OCI-LY7 (cell line): ENCODE results near the gene NOLC1. TPM values are rescaled to one million over a fixed set of nuclear protein-coding genes. Genes with fewer than 3 reads are reported as not detected.
"Not testable (repeated sequence)": the region's sequence is repeated elsewhere in the genome, so short reads cannot be mapped to it uniquely, and the experiment has no call there.

Experiments
- BruUV-seq: library from RNA; stranded (reverse); fragments of 400-500 nt; replicated peaks from 2 replicates; lab custom pipeline; 2021; lab: Mats Ljungman, UMichigan
- CTCF ChIA-PET: fragments of 300-600 bp; sonication (Branson Sonifier 250); formaldehyde crosslinking; loops from one replicate; lab custom pipeline; 2022; ENCODE audit warnings: antibody characterized with exemption; ENCODE audit not compliant: unreplicated experiment; lab: Charles Lee
- POLR2A ChIA-PET: fragments of 300-600 bp; sonication (Branson Sonifier 250); formaldehyde crosslinking; loops from one replicate; lab custom pipeline; 2022; ENCODE audit warnings: antibody characterized with exemption; lab: Charles Lee
- DNase-seq: peaks from one replicate; pipeline ENCODE4 v3.0.0-alpha.2; 2015; ENCODE audit warnings: low spot score
- H2AFZ ChIP-seq: fragments of 200-600 bp; sonication (generic), shearing (Covaris generic); 2 replicates; pipeline ENCODE4 v1.6.1; 2014; ENCODE audit warnings: mild to moderate bottlenecking, antibody characterized with exemption, low read length, moderate library complexity
- H3K27ac ChIP-seq: fragments of 200-600 bp; sonication (generic); 2 replicates; pipeline ENCODE4 v1.5.1; 2014; ENCODE audit warnings: mixed run types, low read depth, mild to moderate bottlenecking, moderate library complexity, low read length, inconsistent platforms; ENCODE audit not compliant: poor library complexity, severe bottlenecking
- H3K36me3 ChIP-seq: fragments of 200-600 bp; sonication (generic); 2 replicates; pipeline ENCODE4 v1.6.1; 2014; ENCODE audit warnings: mild to moderate bottlenecking, antibody characterized with exemption, low read length, moderate library complexity, mixed read lengths; ENCODE audit not compliant: insufficient read depth
- H3K4me1 ChIP-seq: fragments of 200-600 bp; sonication (generic); 2 replicates; pipeline ENCODE4 v1.5.1; 2014; ENCODE audit warnings: mild to moderate bottlenecking, low read length; ENCODE audit not compliant: insufficient read depth, poor library complexity, severe bottlenecking
- H3K4me2 ChIP-seq: fragments of 200-600 bp; sonication (generic); 2 replicates; pipeline ENCODE4 v1.6.1; 2014; ENCODE audit warnings: mild to moderate bottlenecking, low read length
- H3K4me3 ChIP-seq: fragments of 200-600 bp; sonication (generic); 2 replicates; pipeline ENCODE4 v1.5.1; 2014; ENCODE audit warnings: mild to moderate bottlenecking, low read depth, low read length; ENCODE audit not compliant: poor library complexity, severe bottlenecking
- H3K79me2 ChIP-seq: fragments of 200-600 bp; sonication (generic); 2 replicates; pipeline ENCODE4 v1.6.1; 2016; ENCODE audit warnings: low read depth, mild to moderate bottlenecking, low read length, moderate library complexity, mixed read lengths; ENCODE audit not compliant: insufficient read depth
- H3K9me2 ChIP-seq: fragments of 200-600 bp; sonication (generic); 2 replicates; pipeline ENCODE4 v1.6.1; 2016; ENCODE audit warnings: mild to moderate bottlenecking, low read length, mixed read lengths; ENCODE audit not compliant: insufficient read depth
- H3K9me3 ChIP-seq: fragments of 200-600 bp; sonication (generic); 2 replicates; pipeline ENCODE4 v1.6.1; 2014; ENCODE audit warnings: mild to moderate bottlenecking, mixed run types, low read length, mixed read lengths
- H4K20me1 ChIP-seq: fragments of 200-600 bp; sonication (generic); 2 replicates; pipeline ENCODE4 v1.6.1; 2014; ENCODE audit warnings: mild to moderate bottlenecking, antibody characterized with exemption, low read length, moderate library complexity, mixed read lengths; ENCODE audit not compliant: insufficient read depth
- EZH2phosphoT487 ChIP-seq: fragments of 200-600 bp; sonication (generic); IDR thresholded peaks from 2 replicates; pipeline ENCODE4 v1.6.1; 2018; ENCODE audit warnings: low read depth, borderline replicate concordance, mild to moderate bottlenecking, mixed run types, antibody characterized with exemption, low read length, moderate library complexity, mixed read lengths
- intact Hi-C: fragments of 100-400 bp; cut with micrococcal nuclease; formaldehyde crosslinking; loops from one replicate; pipeline ENCODE4 v1.10.0; 2022; ENCODE audit not compliant: unreplicated experiment
- total RNA-seq, 2 experiments: library from RNA; depleted of rRNA in 1 of 2; stranded (reverse); fragments of >200 nt in 1 of 2; shearing (Covaris generic) in 1 of 2; gene quantifications; 2 replicates each; pipeline ENCODE4 v1.2.3, GENCODE V29; 2014 to 2022
- TF ChIP-seq, protein P1 (sequence below): fragments of 200-600 bp; sonication (generic); conservative IDR thresholded peaks from 2 replicates; pipeline ENCODE4 v1.5.1; 2014; ENCODE audit warnings: mild to moderate bottlenecking, antibody characterized with exemption, low read length, moderate library complexity, mixed read lengths

NOLC1 gene
- total RNA-seq, 2 experiments from 2014 or later = 93.5 to 152 TPM

DNA sequence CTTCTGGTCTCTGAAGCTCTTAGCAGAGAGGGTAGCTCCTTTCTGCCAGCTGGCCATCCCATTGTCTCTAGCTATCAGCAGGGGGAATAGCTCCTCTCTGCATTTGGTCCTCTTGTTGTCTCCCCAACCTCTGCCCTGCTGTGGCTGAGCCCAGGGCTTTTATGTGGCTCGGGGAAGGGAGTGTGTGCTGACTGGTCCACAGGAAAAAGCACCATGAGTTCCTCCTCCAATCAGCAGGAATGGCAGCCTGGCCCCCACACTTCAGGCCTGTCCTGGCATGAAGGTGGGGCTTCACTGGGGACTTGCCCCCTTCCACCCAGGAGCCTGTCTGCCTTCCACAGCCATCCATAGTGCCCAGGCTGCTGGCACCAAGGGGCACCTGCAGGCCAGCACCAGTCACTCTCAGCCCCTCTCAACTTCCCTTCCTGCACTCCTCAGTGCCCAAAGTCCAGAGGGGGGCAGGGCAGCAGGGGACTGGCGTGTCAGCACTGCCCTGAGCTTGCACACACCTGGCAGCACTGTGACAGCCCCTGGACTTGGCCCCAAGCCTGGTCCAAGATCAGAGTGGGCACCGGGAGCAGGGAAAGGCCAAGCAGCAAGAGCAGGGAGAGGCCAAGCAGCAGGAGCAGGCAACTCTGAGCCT, 36.2 kb downstream of the NOLC1 start:
- H3K79me2 ChIP-seq = no peaks in the 10 kb centered on the region
- CTCF ChIA-PET = no interaction called here
- no peak overlapping the region for H3K4me2 ChIP-seq
- POLR2A ChIA-PET = no interaction called here
- TF ChIP-seq EZH2phosphoT487 = no peak
- TF ChIP-seq, protein P1, sequence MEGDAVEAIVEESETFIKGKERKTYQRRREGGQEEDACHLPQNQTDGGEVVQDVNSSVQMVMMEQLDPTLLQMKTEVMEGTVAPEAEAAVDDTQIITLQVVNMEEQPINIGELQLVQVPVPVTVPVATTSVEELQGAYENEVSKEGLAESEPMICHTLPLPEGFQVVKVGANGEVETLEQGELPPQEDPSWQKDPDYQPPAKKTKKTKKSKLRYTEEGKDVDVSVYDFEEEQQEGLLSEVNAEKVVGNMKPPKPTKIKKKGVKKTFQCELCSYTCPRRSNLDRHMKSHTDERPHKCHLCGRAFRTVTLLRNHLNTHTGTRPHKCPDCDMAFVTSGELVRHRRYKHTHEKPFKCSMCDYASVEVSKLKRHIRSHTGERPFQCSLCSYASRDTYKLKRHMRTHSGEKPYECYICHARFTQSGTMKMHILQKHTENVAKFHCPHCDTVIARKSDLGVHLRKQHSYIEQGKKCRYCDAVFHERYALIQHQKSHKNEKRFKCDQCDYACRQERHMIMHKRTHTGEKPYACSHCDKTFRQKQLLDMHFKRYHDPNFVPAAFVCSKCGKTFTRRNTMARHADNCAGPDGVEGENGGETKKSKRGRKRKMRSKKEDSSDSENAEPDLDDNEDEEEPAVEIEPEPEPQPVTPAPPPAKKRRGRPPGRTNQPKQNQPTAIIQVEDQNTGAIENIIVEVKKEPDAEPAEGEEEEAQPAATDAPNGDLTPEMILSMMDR = no peak
- intact Hi-C loops = no loop called here
- no peak for DNase-seq
- no peaks in the 10 kb centered on the region for H3K9me2 ChIP-seq
- no peaks in the 10 kb centered on the region for H4K20me1 ChIP-seq
- no peak overlapping the region for H2AFZ ChIP-seq
- H3K36me3 ChIP-seq = no peaks in the 10 kb centered on the region
- H3K4me3 ChIP-seq = no peak overlapping the region
- no peaks in the 10 kb centered on the region for H3K4me1 ChIP-seq
- no peak overlapping the region for H3K27ac ChIP-seq
- H3K9me3 ChIP-seq = 0 out of 2 replicates have a peak, but pooled peaks cover 12% of the 10 kb centered on the region
- no TSS peak for BruUV-seq

GRCh38 chr10:102188941-102189898, 37.0 kb downstream of the NOLC1 start:
- H3K79me2 ChIP-seq, BruUV-seq, H3K4me1 ChIP-seq, H3K4me2 ChIP-seq, CTCF ChIA-PET, POLR2A ChIA-PET, H3K4me3 ChIP-seq, H4K20me1 ChIP-seq, H3K9me2 ChIP-seq, intact Hi-C loops, H3K27ac ChIP-seq, DNase-seq, H2AFZ ChIP-seq, H3K36me3 ChIP-seq: not testable (repeated sequence)
- H3K9me3 ChIP-seq = 0 out of 2 replicates have a peak, but pooled peaks cover 12% of the 10 kb centered on the region

GRCh38 chr10:102191956-102192355, 39.8 kb downstream of the NOLC1 start:
- POLR2A ChIA-PET = no interaction called here

More at GRCh38 chr10:102191956-102192355, 39.8 kb downstream of the NOLC1 start:
- no peak overlapping the region for H3K27ac ChIP-seq
- H3K4me2 ChIP-seq = no peak overlapping the region
- no TSS peak for BruUV-seq
- TF ChIP-seq EZH2phosphoT487 = no peak
- TF ChIP-seq, protein P1 = no peak
- H3K9me3 ChIP-seq = 0 out of 2 replicates have a peak, but pooled peaks cover 5% of the 10 kb centered on the region
- no peak for DNase-seq
- H2AFZ ChIP-seq = no peak overlapping the region
- no peaks in the 10 kb centered on the region for H3K79me2 ChIP-seq
- no peaks in the 10 kb centered on the region for H3K4me1 ChIP-seq
- H3K4me3 ChIP-seq = no peak overlapping the region
- no peaks in the 10 kb centered on the region for H3K36me3 ChIP-seq
- no peaks in the 10 kb centered on the region for H4K20me1 ChIP-seq
- CTCF ChIA-PET = no interaction called here
- intact Hi-C loops = no loop called here
- H3K9me2 ChIP-seq = no peaks in the 10 kb centered on the region
